PC-3 (cell line): ENCODE results near the gene ZNF280D. TPM values are rescaled to one million over a fixed set of nuclear protein-coding genes. Genes with fewer than 3 reads are reported as not detected.

Experiments used
- ATAC-seq: fragments of 200-7000 bp; cut with Tn5 transposase; 2 replicates; pipeline ENCODE4 v1.9.1; 2020; ENCODE audit warnings: mild to moderate bottlenecking, moderate library complexity
- BruUV-seq: library from RNA; stranded (reverse); fragments of 400-500 nt; replicated peaks from 2 replicates; lab custom pipeline; 2021; lab: Mats Ljungman, UMichigan
- CTCF ChIA-PET: fragments of 300-600 bp; sonication (Branson Sonifier 250); formaldehyde crosslinking; loops from one replicate; lab custom pipeline; 2022; ENCODE audit warnings: antibody characterized with exemption; lab: Charles Lee
- POLR2A ChIA-PET: fragments of 300-600 bp; sonication (Branson Sonifier 250); formaldehyde crosslinking; loops from one replicate; lab custom pipeline; 2022; ENCODE audit warnings: antibody characterized with exemption; ENCODE audit not compliant: unreplicated experiment; lab: Charles Lee
- DNase-seq: peaks from one replicate; pipeline ENCODE4 v3.0.0-alpha.2; 2015
- H2AFZ ChIP-seq: fragments of 300-600 bp; sonication (generic); 2 replicates; pipeline ENCODE4 v1.6.0; 2016; ENCODE audit warnings: antibody characterized with exemption, low read length
- H3F3A ChIP-seq: fragments of 300-600 bp; sonication (generic); one replicate; pipeline ENCODE4 v1.6.0; 2017; ENCODE audit warnings: antibody characterized with exemption, low read length, control low read depth, mild to moderate bottlenecking; ENCODE audit not compliant: unreplicated experiment
- H3K27ac ChIP-seq: fragments of 300-600 bp; sonication (generic); 2 replicates; pipeline ENCODE4 v1.5.1; 2016; ENCODE audit warnings: mild to moderate bottlenecking, low read length
- H3K27me3 ChIP-seq: fragments of 300-600 bp; sonication (generic); 2 replicates; pipeline ENCODE4 v1.6.1; 2016; ENCODE audit warnings: low read length, mixed read lengths
- H3K36me3 ChIP-seq: fragments of 300-600 bp; sonication (generic); 2 replicates; pipeline ENCODE4 v1.6.1; 2016; ENCODE audit warnings: low read depth, mixed run types, low read length, mixed read lengths
- H3K4me1 ChIP-seq: fragments of 300-600 bp; sonication (generic); 2 replicates; pipeline ENCODE4 v1.5.1; 2016; ENCODE audit warnings: low read length; ENCODE audit not compliant: insufficient read depth
- H3K4me2 ChIP-seq: fragments of 300-600 bp; sonication (generic); 2 replicates; pipeline ENCODE4 v1.6.0; 2016; ENCODE audit warnings: low read length
- H3K4me3 ChIP-seq: fragments of 300-600 bp; sonication (generic); 2 replicates; pipeline ENCODE4 v1.5.1; 2016; ENCODE audit warnings: mild to moderate bottlenecking, low read length, mixed read lengths
- H3K79me2 ChIP-seq: fragments of 300-600 bp; sonication (generic); 2 replicates; pipeline ENCODE4 v1.6.1; 2017; ENCODE audit warnings: low read length, mixed read lengths
- H3K9ac ChIP-seq: fragments of 300-600 bp; sonication (generic); 2 replicates; pipeline ENCODE4 v1.6.0; 2016; ENCODE audit warnings: mild to moderate bottlenecking, low read length
- H3K9me2 ChIP-seq: fragments of 300-600 bp; sonication (generic); replicated peaks from 2 replicates; pipeline ENCODE4 v1.6.1; 2016; ENCODE audit warnings: mixed run types, low read length, mixed read lengths
- H3K9me3 ChIP-seq: fragments of 300-600 bp; sonication (generic); 2 replicates; pipeline ENCODE4 v1.6.1; 2016; ENCODE audit warnings: low read length, mixed read lengths
- H4K20me1 ChIP-seq: fragments of 300-600 bp; sonication (generic); 2 replicates; pipeline ENCODE4 v1.6.1; 2016; ENCODE audit warnings: low read length, mixed read lengths
- CTCF ChIP-seq: fragments of 300-600 bp; sonication (generic); conservative IDR thresholded peaks from 2 replicates; pipeline ENCODE4 v1.5.1; 2017; ENCODE audit warnings: antibody characterized with exemption, low read depth, mild to moderate bottlenecking, low read length
- EZH2 ChIP-seq: fragments of 300-600 bp; sonication (generic); IDR thresholded peaks from one replicate; pipeline ENCODE4 v1.6.1; 2017; ENCODE audit warnings: antibody characterized with exemption, mild to moderate bottlenecking, low read length; ENCODE audit not compliant: unreplicated experiment
- EZH2phosphoT487 ChIP-seq: fragments of 300-600 bp; sonication (generic); IDR thresholded peaks from 2 replicates; pipeline ENCODE4 v1.6.1; 2018; ENCODE audit warnings: mild to moderate bottlenecking, antibody characterized with exemption, low read length, borderline replicate concordance
- intact Hi-C: fragments of 100-400 bp; cut with micrococcal nuclease; formaldehyde crosslinking; loops from 2 replicates; pipeline ENCODE4 v1.9.0; 2023
- total RNA-seq: library from RNA; depleted of rRNA; stranded (reverse); fragments of >200 nt; gene quantifications from 2 replicates; pipeline ENCODE4 v1.2.3, GENCODE V29; 2014

ZNF280D gene
- total RNA-seq, 1 experiment from 2014 or later, result 7.4 TPM

- Histone ChIP-seq H3K36me3 (no peaks in the 10 kb centered on the region), H4K20me1 (no peaks in the 10 kb centered on the region), H3K4me2 (no peak overlapping the region), H3F3A (no peaks in the 10 kb centered on the region), H3K27me3 (no peaks in the 10 kb centered on the region), H3K9me3 (no peaks in the 10 kb centered on the region), H3K27ac (no peak overlapping the region), H3K9ac (no peak overlapping the region), H2AFZ (no peak overlapping the region), H3K9me2 (no peaks in the 10 kb centered on the region), H3K4me1 (no peaks in the 10 kb centered on the region), H3K79me2 (no peaks in the 10 kb centered on the region), H3K4me3 (no peak overlapping the region)
- BruUV-seq, result no TSS peak
- no peak for DNase-seq
- ChIA-PET POLR2A (no interaction called here), CTCF (no interaction called here)
- ATAC-seq, result no peak
- intact Hi-C loops, result no loop called here
- TF ChIP-seq CTCF, result no peak
- TF ChIP-seq EZH2, result no peak
- TF ChIP-seq EZH2phosphoT487, result no peak
Measured at GRCh38 chr15:56613811-56614210, 119.5 kb downstream of the ZNF280D start.

- Histone ChIP-seq H3K4me2 (no peak overlapping the region), H3K4me3 (no peak overlapping the region), H4K20me1 (no peaks in the 10 kb centered on the region), H2AFZ (no peak overlapping the region), H3K79me2 (no peaks in the 10 kb centered on the region), H3K9ac (no peak overlapping the region), H3K9me3 (no peaks in the 10 kb centered on the region), H3K27me3 (no peaks in the 10 kb centered on the region), H3K9me2 (no peaks in the 10 kb centered on the region), H3F3A (no peaks in the 10 kb centered on the region), H3K27ac (no peak overlapping the region), H3K4me1 (no peaks in the 10 kb centered on the region), H3K36me3 (no peaks in the 10 kb centered on the region)
- intact Hi-C loops, result loop anchor here (1.0 kb wide), 1 partner anchor 8 kb away; no protein-coding TSS in a partner anchor
- ATAC-seq, result no peak
- no TSS peak for BruUV-seq
- no peak for TF ChIP-seq EZH2
- no peak for TF ChIP-seq CTCF
- TF ChIP-seq EZH2phosphoT487, result no peak
- no peak for DNase-seq
- ChIA-PET POLR2A (no interaction called here), CTCF (no interaction called here)
Measured at GRCh38 chr15:56608993-56609392, 124.3 kb downstream of the ZNF280D start.

- no peak for DNase-seq
- ATAC-seq, result no peak
- H3K79me2 ChIP-seq, result no peaks in the 10 kb centered on the region
- no peaks in the 10 kb centered on the region for H3K27me3 ChIP-seq
- no peak overlapping the region for H3K4me3 ChIP-seq
- H3F3A ChIP-seq, result no peaks in the 10 kb centered on the region
- no TSS peak for BruUV-seq
- no peaks in the 10 kb centered on the region for H4K20me1 ChIP-seq
- no peak overlapping the region for H2AFZ ChIP-seq
- H3K27ac ChIP-seq, result no peak overlapping the region
- ChIA-PET CTCF (no interaction called here), POLR2A (no interaction called here)
- no peak overlapping the region for H3K4me2 ChIP-seq
- H3K4me1 ChIP-seq, result no peaks in the 10 kb centered on the region
- intact Hi-C loops, result no loop called here
- no peak overlapping the region for H3K9ac ChIP-seq
- no peaks in the 10 kb centered on the region for H3K36me3 ChIP-seq
- H3K9me3 ChIP-seq, result no peaks in the 10 kb centered on the region
- TF ChIP-seq EZH2phosphoT487 (no peak), EZH2 (no peak), CTCF (no peak)
- no peaks in the 10 kb centered on the region for H3K9me2 ChIP-seq
Measured at GRCh38 chr15:56608140-56608778, 125.0 kb downstream of the ZNF280D start.
